Breast epithelium (tissue), 4 donors: ENCODE measurements around the gene PAFAH2. TPM values are rescaled to one million over a fixed set of nuclear protein-coding genes. Genes with fewer than 3 reads are reported as not detected.
"Not testable (repeated sequence)": the region's sequence is repeated elsewhere in the genome, so short reads cannot be mapped to it uniquely, and the experiment has no call there.

Experiments
- DNase-seq, 2 donors: peaks; one replicate each; pipeline ENCODE4 v3.0.0-alpha.2; 2019; ENCODE audit warnings: low spot score in 2 of 2
- H3K27ac ChIP-seq, 2 donors: fragments of 200-600 bp; sonication (generic) in 1 of 2; one replicate each; pipeline ENCODE4 v1.5.1; 2016 to 2019; ENCODE audit warnings: mild to moderate bottlenecking in 1 of 2
- H3K27me3 ChIP-seq, 2 donors: fragments of 200-600 bp; sonication (generic) in 1 of 2; one replicate each; pipeline versions ENCODE4 v1.5.1 to v1.6.0; 2017 to 2019; ENCODE audit warnings: control low read depth in 1 of 2, mild to moderate bottlenecking in 1 of 2
- H3K36me3 ChIP-seq: fragments of 200-600 bp; one replicate; pipeline ENCODE4 v1.5.1; 2019
- H3K4me1 ChIP-seq, 2 donors: fragments of 200-600 bp; sonication (generic); one replicate each; pipeline ENCODE4 v1.5.1; 2016 to 2019; ENCODE audit warnings: control low read depth in 1 of 2
- H3K4me3 ChIP-seq, 3 donors: fragments of 200-600 bp; sonication (generic); 1 replicate in 2 of 3; 2 replicates in 1 of 3; pipeline ENCODE4 v1.5.1; 2016 to 2019; ENCODE audit warnings: mild to moderate bottlenecking in 3 of 3, moderate library complexity in 2 of 3
- H3K9me3 ChIP-seq, 2 donors: fragments of 200-600 bp; sonication (generic) in 1 of 2; one replicate each; pipeline ENCODE4 v1.5.1; 2016 to 2019; ENCODE audit warnings: control low read depth in 1 of 2
- POLR2A ChIP-seq: fragments of 450-650 bp; IDR thresholded peaks from one replicate; pipeline ENCODE4 v1.6.1; 2016; ENCODE audit warnings: antibody characterized with exemption, mild to moderate bottlenecking, moderate library complexity
- POLR2AphosphoS5 ChIP-seq, 3 donors: sonication (generic); formaldehyde crosslinking; IDR thresholded peaks; one replicate each; pipeline ENCODE4 v1.6.1; 2017; ENCODE audit warnings: antibody characterized with exemption in 3 of 3
- intact Hi-C: fragments of 100-400 bp; cut with DNase I; formaldehyde crosslinking; loops from one replicate; pipeline ENCODE4 v1.15.1; 2023; ENCODE audit warnings: low total_unique reads
- total RNA-seq, 3 donors: library from RNA; depleted of rRNA; stranded (reverse); fragments of >200 nt; gene quantifications; one replicate each; pipeline ENCODE4 v1.1.0, GENCODE V29; 2016
- TF ChIP-seq, protein P1 (sequence below), 3 donors: fragments of 450-650 bp; IDR thresholded peaks; one replicate each; pipeline ENCODE4 v1.5.1; 2016 to 2017; ENCODE audit warnings: antibody characterized with exemption in 3 of 3, mild to moderate bottlenecking in 3 of 3, moderate library complexity in 3 of 3

PAFAH2 gene
- total RNA-seq, 3 donors from 2014 or later, result 8.2 to 19.9 (median 9.8) TPM

- no peak for DNase-seq
- Histone ChIP-seq H3K27ac (no peak overlapping the region), H3K27me3 (no peaks in the 10 kb centered on the region), H3K36me3 (no peaks in the 10 kb centered on the region), H3K4me3 (no peak overlapping the region), H3K9me3 (peaks cover 7 to 9% of the 10 kb centered on the region in 2 donors), H3K4me1 (no peaks in the 10 kb centered on the region)
- intact Hi-C loops, result no loop called here
- no peak for TF ChIP-seq POLR2A
- TF ChIP-seq, protein P1, sequence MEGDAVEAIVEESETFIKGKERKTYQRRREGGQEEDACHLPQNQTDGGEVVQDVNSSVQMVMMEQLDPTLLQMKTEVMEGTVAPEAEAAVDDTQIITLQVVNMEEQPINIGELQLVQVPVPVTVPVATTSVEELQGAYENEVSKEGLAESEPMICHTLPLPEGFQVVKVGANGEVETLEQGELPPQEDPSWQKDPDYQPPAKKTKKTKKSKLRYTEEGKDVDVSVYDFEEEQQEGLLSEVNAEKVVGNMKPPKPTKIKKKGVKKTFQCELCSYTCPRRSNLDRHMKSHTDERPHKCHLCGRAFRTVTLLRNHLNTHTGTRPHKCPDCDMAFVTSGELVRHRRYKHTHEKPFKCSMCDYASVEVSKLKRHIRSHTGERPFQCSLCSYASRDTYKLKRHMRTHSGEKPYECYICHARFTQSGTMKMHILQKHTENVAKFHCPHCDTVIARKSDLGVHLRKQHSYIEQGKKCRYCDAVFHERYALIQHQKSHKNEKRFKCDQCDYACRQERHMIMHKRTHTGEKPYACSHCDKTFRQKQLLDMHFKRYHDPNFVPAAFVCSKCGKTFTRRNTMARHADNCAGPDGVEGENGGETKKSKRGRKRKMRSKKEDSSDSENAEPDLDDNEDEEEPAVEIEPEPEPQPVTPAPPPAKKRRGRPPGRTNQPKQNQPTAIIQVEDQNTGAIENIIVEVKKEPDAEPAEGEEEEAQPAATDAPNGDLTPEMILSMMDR (IDR thresholded peaks at IDR 0.05), result no peak
- no peak for TF ChIP-seq POLR2AphosphoS5 (IDR thresholded peaks at IDR 0.05)
These were observed 52.9 kb downstream of the PAFAH2 start for GRCh38 chr1:25944986-25945385.

- H3K36me3 ChIP-seq, H3K9me3 ChIP-seq, H3K4me1 ChIP-seq, H3K27me3 ChIP-seq, H3K4me3 ChIP-seq, DNase-seq, H3K27ac ChIP-seq, intact Hi-C loops: not testable (repeated sequence)
These were observed 54.4 kb downstream of the PAFAH2 start for GRCh38 chr1:25943511-25943910.

- Histone ChIP-seq H3K27me3 (no peaks in the 10 kb centered on the region), H3K4me1 (no peaks in the 10 kb centered on the region), H3K36me3 (no peaks in the 10 kb centered on the region), H3K9me3 (no peaks in the 10 kb centered on the region), H3K4me3 (no peak overlapping the region), H3K27ac (no peak overlapping the region)
- TF ChIP-seq POLR2AphosphoS5 (IDR thresholded peaks at IDR 0.05) (no peak), POLR2A (no peak)
- TF ChIP-seq, protein P1 (IDR thresholded peaks at IDR 0.05), result no peak
- DNase-seq, result no peak
- intact Hi-C loops, result no loop called here
These were observed 60.9 kb downstream of the PAFAH2 start for GRCh38 chr1:25936947-25937346.

DNA sequence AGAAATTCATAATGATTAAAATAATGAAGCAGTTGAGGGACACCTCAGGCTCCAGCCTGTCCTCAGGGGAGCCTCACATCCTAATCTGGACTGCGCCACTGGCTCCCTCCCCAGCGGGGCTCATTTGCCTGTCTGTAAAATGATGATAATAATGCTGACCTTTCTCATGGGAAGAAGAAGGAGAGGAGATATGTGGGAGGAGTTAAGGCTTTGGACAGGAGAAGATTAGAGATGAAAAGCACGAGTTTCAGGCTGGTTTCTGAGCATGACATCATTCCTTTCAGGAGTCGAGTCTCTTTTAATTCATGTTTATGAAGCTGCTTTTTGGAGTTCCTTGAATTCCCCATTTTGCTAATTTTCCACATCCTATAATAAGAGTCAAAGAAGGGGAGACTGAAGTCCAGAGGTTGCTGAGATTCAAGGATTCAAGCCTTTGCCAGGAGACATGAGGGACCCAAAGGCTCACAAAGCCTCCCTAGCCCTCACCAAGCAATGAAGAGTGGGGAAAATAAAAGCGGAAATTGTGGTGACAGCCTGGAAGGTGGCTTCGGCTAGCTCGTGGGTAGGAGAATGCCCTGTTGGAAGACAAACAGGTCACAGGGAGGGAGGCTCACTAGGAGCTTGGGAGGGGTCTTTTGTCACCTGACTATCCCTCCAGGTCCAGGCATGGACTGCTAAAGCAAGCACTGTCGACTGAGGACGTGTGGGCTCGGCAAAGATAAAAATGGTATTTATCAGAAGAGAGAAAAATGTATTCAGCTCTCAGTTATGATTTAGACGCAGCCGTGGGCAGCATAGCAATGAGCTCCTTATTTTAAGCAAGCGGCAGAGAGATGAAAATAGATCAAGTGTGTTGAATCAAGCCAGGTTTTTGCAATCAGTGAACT is 64.1 kb downstream of the PAFAH2 start:
- Histone ChIP-seq H3K4me1 (no peaks in the 10 kb centered on the region), H3K9me3 (no peaks in the 10 kb centered on the region), H3K27ac (no peak overlapping the region), H3K36me3 (no peaks in the 10 kb centered on the region), H3K4me3 (no peak overlapping the region), H3K27me3 (no peaks in the 10 kb centered on the region)
- intact Hi-C loops, result no loop called here
- no peak for TF ChIP-seq POLR2A
- TF ChIP-seq POLR2AphosphoS5 (IDR thresholded peaks at IDR 0.05), result no peak
- no peak for DNase-seq

GRCh38 chr1:25932811-25933400 is 65.0 kb downstream of the PAFAH2 start:
- H3K27ac ChIP-seq, H3K4me1 ChIP-seq, H3K36me3 ChIP-seq, H3K4me3 ChIP-seq, intact Hi-C loops, DNase-seq, H3K9me3 ChIP-seq, H3K27me3 ChIP-seq: not testable (repeated sequence)

- TF ChIP-seq POLR2AphosphoS5 (IDR thresholded peaks at IDR 0.05), result no peak
- TF ChIP-seq, protein P1 (IDR thresholded peaks at IDR 0.05), result no peak
- TF ChIP-seq POLR2A, result no peak
These were observed 65.5 kb downstream of the PAFAH2 start for GRCh38 chr1:25932321-25932720.

More at GRCh38 chr1:25932321-25932720, 65.5 kb downstream of the PAFAH2 start:
- Histone ChIP-seq H3K4me3 (no peak overlapping the region), H3K4me1 (no peaks in the 10 kb centered on the region), H3K27me3 (no peaks in the 10 kb centered on the region), H3K9me3 (no peaks in the 10 kb centered on the region), H3K27ac (no peak overlapping the region), H3K36me3 (no peaks in the 10 kb centered on the region)
- DNase-seq, result no peak
- intact Hi-C loops, result no loop called here
